Measurements from ENCODE around the gene GPC3.

GPC3 gene

DNA sequence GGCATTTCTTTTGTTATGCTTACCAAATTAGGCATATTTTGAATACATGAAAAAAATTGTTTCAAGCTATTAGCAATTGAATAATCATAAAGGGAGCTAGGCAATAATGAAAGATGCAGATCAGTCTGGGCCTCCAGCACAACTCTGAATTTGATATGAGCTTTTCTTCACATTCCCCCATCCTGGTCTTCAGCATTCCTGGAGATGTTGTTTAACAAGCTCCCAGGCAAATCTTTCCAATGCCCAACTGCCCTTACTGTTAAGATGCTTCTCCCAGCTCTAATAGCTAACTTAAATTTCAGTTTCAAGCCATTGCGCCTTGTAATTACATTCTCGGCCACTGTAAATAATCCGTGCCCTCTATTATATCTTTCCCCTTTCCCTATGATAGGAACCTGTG, 19.2 kb downstream of the GPC3 start:
- Histone ChIP-seq H3K36me3 (ENCODE audit: insufficient read depth, low read length) (no peaks in the 10 kb centered on the region), H3K9me3 (ENCODE audit: control insufficient read depth, insufficient read depth, low read length) (no peaks in the 10 kb centered on the region), H3K4me1 (ENCODE audit: insufficient read depth, low read length) (peaks cover 34% of the 10 kb centered on the region), H3K9ac (ENCODE audit: low read depth, low read length) (no peak overlapping the region)

DNA sequence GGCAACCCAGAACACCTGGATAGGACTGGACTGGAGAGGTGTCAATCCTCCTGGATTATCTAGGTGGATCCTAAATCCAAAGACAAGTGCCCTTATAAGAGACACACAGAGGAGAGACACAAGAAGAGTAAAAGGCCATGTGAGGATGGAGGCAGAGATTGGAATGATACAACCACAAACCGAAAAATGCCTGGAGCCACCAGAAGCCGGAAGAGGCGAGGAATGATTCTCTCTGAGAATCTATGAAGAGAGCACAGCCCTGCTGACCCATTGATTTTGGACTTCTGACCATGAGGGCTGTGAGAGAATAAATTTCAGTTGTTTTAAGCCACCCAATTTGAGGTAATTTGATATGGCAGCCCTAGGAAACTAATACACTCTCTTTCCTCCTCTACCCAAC, 20.1 kb downstream of the GPC3 start:
- Histone ChIP-seq H3K9me3 (ENCODE audit: control insufficient read depth, insufficient read depth, low read length) (no peaks in the 10 kb centered on the region), H3K4me1 (ENCODE audit: insufficient read depth, low read length) (peaks cover 29% of the 10 kb centered on the region), H3K9ac (ENCODE audit: low read depth, low read length) (no peak overlapping the region), H3K36me3 (ENCODE audit: insufficient read depth, low read length) (no peaks in the 10 kb centered on the region)

DNA sequence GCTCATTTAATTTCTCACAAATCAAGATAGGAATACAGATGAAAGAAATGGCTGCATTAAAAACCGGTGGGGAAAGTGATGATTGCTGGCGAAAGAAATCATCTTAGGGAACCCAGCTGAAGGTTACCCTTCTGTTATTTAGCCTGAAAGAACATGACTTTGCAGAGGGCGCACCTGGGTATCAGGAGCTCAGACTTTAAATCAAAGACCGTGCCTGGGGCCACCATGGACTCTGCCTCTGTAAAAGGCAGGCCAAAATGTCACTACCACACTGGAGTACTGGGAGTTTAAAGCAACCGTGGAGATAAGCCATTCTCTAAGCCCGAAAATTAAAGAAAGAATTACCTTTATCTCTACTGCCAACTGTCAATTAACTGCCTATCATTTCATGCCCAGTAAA, 24.3 kb downstream of the GPC3 start:
- Histone ChIP-seq H3K9me3 (ENCODE audit: control insufficient read depth, insufficient read depth, low read length) (no peaks in the 10 kb centered on the region), H3K4me1 (ENCODE audit: insufficient read depth, low read length) (peaks cover 7% of the 10 kb centered on the region; the same call in 1 of the 2 replicates), H3K36me3 (ENCODE audit: insufficient read depth, low read length) (no peaks in the 10 kb centered on the region), H3K9ac (ENCODE audit: low read depth, low read length) (no peak overlapping the region)

DNA sequence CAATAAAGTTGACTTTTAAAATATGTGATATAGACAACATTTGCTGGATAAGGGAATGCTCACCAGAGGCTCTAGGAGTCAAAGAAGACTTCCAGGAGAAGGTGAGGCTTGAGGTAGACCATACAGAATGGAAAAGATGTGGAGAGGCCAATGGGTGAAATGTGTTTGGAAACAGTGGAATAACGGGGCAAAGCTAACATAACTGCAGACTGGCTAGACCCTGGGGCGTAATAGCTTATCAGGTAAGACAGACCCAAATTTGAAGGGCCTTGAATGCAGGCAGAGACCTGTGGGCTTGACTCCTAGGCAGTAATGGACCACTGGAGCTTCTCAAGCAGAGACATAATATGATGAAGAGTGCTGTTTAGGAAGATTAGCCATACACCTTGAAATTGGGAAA, 25.4 kb downstream of the GPC3 start:
- H3K9ac ChIP-seq (ENCODE audit: low read depth, low read length) = no peak overlapping the region
- H3K36me3 ChIP-seq (ENCODE audit: insufficient read depth, low read length) = no peaks in the 10 kb centered on the region
- no peaks in the 10 kb centered on the region for H3K4me1 ChIP-seq (ENCODE audit: insufficient read depth, low read length)
- no peaks in the 10 kb centered on the region for H3K9me3 ChIP-seq (ENCODE audit: control insufficient read depth, insufficient read depth, low read length)

- Histone ChIP-seq H3K4me1 (ENCODE audit: insufficient read depth, low read length) (no peaks in the 10 kb centered on the region), H3K36me3 (ENCODE audit: insufficient read depth, low read length) (no peaks in the 10 kb centered on the region), H3K9me3 (ENCODE audit: control insufficient read depth, insufficient read depth, low read length) (no peaks in the 10 kb centered on the region), H3K9ac (ENCODE audit: low read depth, low read length) (no peak overlapping the region)
These were observed 26.3 kb downstream of the GPC3 start for GRCh38 chrX:133958997-133959688.

- Histone ChIP-seq H3K9ac (ENCODE audit: low read depth, low read length) (no peak overlapping the region), H3K9me3 (ENCODE audit: control insufficient read depth, insufficient read depth, low read length) (peaks cover 3% of the 10 kb centered on the region; the same call in 1 of the 2 replicates), H3K36me3 (ENCODE audit: insufficient read depth, low read length) (no peaks in the 10 kb centered on the region), H3K4me1 (ENCODE audit: insufficient read depth, low read length) (no peaks in the 10 kb centered on the region)
These were observed 28.6 kb downstream of the GPC3 start for GRCh38 chrX:133956570-133957340.

DNA sequence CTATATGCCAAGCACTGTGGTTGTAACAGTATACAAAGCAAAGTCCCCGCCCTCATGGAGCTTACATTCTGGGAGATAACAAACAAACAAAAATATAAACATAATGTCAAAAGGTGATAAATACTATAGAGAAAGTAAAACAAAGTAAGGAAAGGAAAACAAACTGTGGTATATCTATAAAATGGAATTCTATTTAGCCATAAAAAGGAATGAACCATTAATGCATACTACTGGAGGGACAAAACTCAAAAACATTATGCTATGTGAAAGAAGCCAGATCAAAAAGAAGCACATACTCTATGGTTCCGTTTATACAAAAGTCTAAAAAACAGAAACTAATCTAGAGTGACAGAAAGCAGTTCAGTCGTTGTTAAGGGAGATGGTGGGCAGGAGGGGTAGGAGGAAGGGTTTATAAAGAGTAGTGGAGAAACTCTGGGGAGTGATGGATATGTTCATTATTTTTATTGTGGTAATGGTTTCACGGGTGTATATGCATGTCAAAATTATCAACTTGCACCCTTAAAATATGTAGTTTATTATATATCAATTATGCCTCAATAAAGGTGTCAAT, 31.5 kb downstream of the GPC3 start:
- Histone ChIP-seq H3K4me1 (ENCODE audit: insufficient read depth, low read length) (no peaks in the 10 kb centered on the region), H3K36me3 (ENCODE audit: insufficient read depth, low read length) (no peaks in the 10 kb centered on the region), H3K9me3 (ENCODE audit: control insufficient read depth, insufficient read depth, low read length) (peaks cover 3% of the 10 kb centered on the region; the same call in 1 of the 2 replicates), H3K9ac (ENCODE audit: low read depth, low read length) (no peak overlapping the region)

- Histone ChIP-seq H3K9ac (ENCODE audit: low read depth, low read length) (no peak overlapping the region), H3K4me1 (ENCODE audit: insufficient read depth, low read length) (peaks cover under 1% of the 10 kb centered on the region; the same call in 1 of the 2 replicates), H3K36me3 (ENCODE audit: insufficient read depth, low read length) (no peaks in the 10 kb centered on the region), H3K9me3 (ENCODE audit: control insufficient read depth, insufficient read depth, low read length) (peaks cover 3% of the 10 kb centered on the region; the same call in 1 of the 2 replicates)
These were observed 32.3 kb downstream of the GPC3 start for GRCh38 chrX:133953078-133953477.

- Histone ChIP-seq H3K4me1 (ENCODE audit: insufficient read depth, low read length) (peaks cover 3% of the 10 kb centered on the region; the same call in 1 of the 2 replicates), H3K9ac (ENCODE audit: low read depth, low read length) (no peak overlapping the region), H3K9me3 (ENCODE audit: control insufficient read depth, insufficient read depth, low read length) (peaks cover 3% of the 10 kb centered on the region; the same call in 1 of the 2 replicates), H3K36me3 (ENCODE audit: insufficient read depth, low read length) (no peaks in the 10 kb centered on the region)
These were observed 34.3 kb downstream of the GPC3 start for GRCh38 chrX:133951098-133951497.

DNA sequence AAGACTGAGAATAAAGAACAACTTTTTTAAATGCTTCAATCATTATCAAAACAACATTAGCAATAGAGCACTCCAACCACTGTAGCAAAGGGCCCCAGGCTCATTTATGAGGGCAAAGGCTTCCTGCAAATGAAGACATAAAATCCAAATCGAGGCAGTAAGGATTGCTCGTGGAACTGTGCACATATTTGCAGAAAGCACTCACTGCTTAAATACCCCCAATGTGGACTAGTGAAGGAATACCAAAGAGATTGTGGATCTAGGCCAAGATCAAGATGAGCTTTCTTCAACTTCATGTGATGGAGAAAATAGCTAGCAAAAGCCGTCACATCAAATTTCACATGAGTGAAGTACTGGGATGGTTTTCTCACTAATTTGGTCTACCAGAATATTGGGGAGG, 35.2 kb downstream of the GPC3 start:
- Histone ChIP-seq H3K9me3 (ENCODE audit: control insufficient read depth, insufficient read depth, low read length) (peaks cover 3% of the 10 kb centered on the region; the same call in 1 of the 2 replicates), H3K36me3 (ENCODE audit: insufficient read depth, low read length) (no peaks in the 10 kb centered on the region), H3K9ac (ENCODE audit: low read depth, low read length) (no peak overlapping the region), H3K4me1 (ENCODE audit: insufficient read depth, low read length) (peaks cover 3% of the 10 kb centered on the region; the same call in 1 of the 2 replicates)

GRCh38 chrX:133948895-133949294, 36.5 kb downstream of the GPC3 start:
- Histone ChIP-seq H3K36me3 (ENCODE audit: insufficient read depth, low read length) (no peaks in the 10 kb centered on the region), H3K9ac (ENCODE audit: low read depth, low read length) (no peak overlapping the region), H3K4me1 (ENCODE audit: insufficient read depth, low read length) (peaks cover 3% of the 10 kb centered on the region; the same call in 1 of the 2 replicates), H3K9me3 (ENCODE audit: control insufficient read depth, insufficient read depth, low read length) (peaks cover 1% of the 10 kb centered on the region; the same call in 1 of the 2 replicates)

DNA sequence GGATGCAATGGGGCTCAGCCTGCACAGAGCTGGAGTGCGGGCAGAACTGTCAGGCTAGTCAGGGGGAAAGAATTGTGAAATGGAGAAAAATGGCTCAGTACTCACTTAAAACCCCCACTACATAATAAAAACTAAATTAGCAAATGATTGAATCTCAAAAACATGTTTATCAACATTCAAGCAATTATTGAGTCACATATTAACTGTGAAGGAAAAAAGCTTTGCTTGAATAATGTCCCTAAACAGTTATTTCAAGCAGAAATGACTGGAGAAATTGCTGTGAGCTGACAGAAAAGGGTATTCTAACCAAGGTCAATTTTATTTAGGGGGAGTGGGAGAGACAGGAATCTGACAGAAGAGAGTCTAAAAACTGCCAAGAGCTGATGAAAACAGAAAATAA, 37.4 kb downstream of the GPC3 start:
- no peaks in the 10 kb centered on the region for H3K36me3 ChIP-seq (ENCODE audit: insufficient read depth, low read length)
- no peaks in the 10 kb centered on the region for H3K9me3 ChIP-seq (ENCODE audit: control insufficient read depth, insufficient read depth, low read length)
- H3K4me1 ChIP-seq (ENCODE audit: insufficient read depth, low read length) = peaks cover 3% of the 10 kb centered on the region; the same call in 1 of the 2 replicates
- H3K9ac ChIP-seq (ENCODE audit: low read depth, low read length) = no peak overlapping the region

- Histone ChIP-seq H3K36me3 (ENCODE audit: insufficient read depth, low read length) (no peaks in the 10 kb centered on the region), H3K9ac (ENCODE audit: low read depth, low read length) (no peak overlapping the region), H3K4me1 (ENCODE audit: insufficient read depth, low read length) (peaks cover 3% of the 10 kb centered on the region; the same call in 1 of the 2 replicates), H3K9me3 (ENCODE audit: control insufficient read depth, insufficient read depth, low read length) (no peaks in the 10 kb centered on the region)
These were observed 38.4 kb downstream of the GPC3 start for GRCh38 chrX:133947022-133947421.

DNA sequence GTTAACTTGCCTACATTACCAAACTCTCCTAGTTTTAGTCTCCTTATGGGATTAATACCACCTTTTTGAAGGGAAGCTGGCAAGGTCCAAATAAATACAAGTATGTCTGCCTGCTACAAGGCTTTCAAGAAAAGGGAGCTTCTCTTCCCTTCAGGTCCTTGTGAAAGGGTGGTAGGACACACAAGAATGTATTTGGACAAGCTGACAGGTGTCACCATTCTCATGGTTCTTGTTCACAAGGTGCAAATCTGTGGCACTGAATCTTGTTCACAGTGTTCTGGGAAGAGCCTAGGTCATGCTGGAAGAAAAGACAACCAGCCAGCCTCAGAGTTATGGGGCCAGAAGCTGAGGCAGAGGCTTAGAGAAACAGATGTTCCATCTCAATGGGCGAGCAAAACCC, 41.9 kb downstream of the GPC3 start:
- Histone ChIP-seq H3K9me3 (ENCODE audit: control insufficient read depth, insufficient read depth, low read length) (no peaks in the 10 kb centered on the region), H3K36me3 (ENCODE audit: insufficient read depth, low read length) (no peaks in the 10 kb centered on the region), H3K4me1 (ENCODE audit: insufficient read depth, low read length) (peaks cover 7% of the 10 kb centered on the region; the same call in 1 of the 2 replicates), H3K9ac (ENCODE audit: low read depth, low read length) (no peak overlapping the region)

All from ES-I3 (cell line).